H9 (cell line): ENCODE data around the gene FAM53A. TPM values are rescaled to one million over a fixed set of nuclear protein-coding genes. Genes with fewer than 3 reads are reported as not detected.

Source experiments
- DNase-seq: peaks from one replicate; pipeline ENCODE4 v3.0.0-alpha.2; 2017
- H2AFZ ChIP-seq: one replicate; pipeline ENCODE4 v1.6.1; 2013; ENCODE audit warnings: mild to moderate bottlenecking, low read length, control low read depth, moderate library complexity
- H2AK5ac ChIP-seq: 2 replicates; pipeline ENCODE4 v1.6.1; 2013; ENCODE audit warnings: low read length, control low read depth, mixed read lengths; ENCODE audit not compliant: insufficient read length
- H2BK120ac ChIP-seq: one replicate; pipeline ENCODE4 v1.6.1; 2013; ENCODE audit warnings: low read depth, mild to moderate bottlenecking, low read length, control low read depth, inconsistent platforms; ENCODE audit not compliant: poor library complexity, severe bottlenecking
- H2BK12ac ChIP-seq: 2 replicates; pipeline ENCODE4 v1.6.1; 2013; ENCODE audit warnings: low read length, control low read depth, mixed read lengths, low read depth; ENCODE audit not compliant: insufficient read length
- H2BK15ac ChIP-seq: 2 replicates; pipeline ENCODE4 v1.6.1; 2013; ENCODE audit warnings: low read depth, low read length, control low read depth
- H2BK20ac ChIP-seq: one replicate; pipeline ENCODE4 v1.6.1; 2013; ENCODE audit warnings: low read depth, mild to moderate bottlenecking, low read length, control low read depth, inconsistent platforms; ENCODE audit not compliant: poor library complexity, severe bottlenecking
- H2BK5ac ChIP-seq: 2 replicates; pipeline ENCODE4 v1.6.1; 2013; ENCODE audit warnings: low read length, control low read depth, mixed read lengths; ENCODE audit not compliant: insufficient read length
- H3K14ac ChIP-seq: 2 replicates; pipeline ENCODE4 v1.6.1; 2013; ENCODE audit warnings: low read length, control low read depth; ENCODE audit not compliant: insufficient read depth
- H3K18ac ChIP-seq: 2 replicates; pipeline ENCODE4 v1.6.1; 2013; ENCODE audit warnings: low read depth, mild to moderate bottlenecking, mixed read lengths, low read length, control low read depth; ENCODE audit not compliant: insufficient read length
- H3K23ac ChIP-seq: 2 replicates; pipeline ENCODE4 v1.6.1; 2013; ENCODE audit warnings: low read length, control low read depth, mixed read lengths, low read depth; ENCODE audit not compliant: insufficient read length
- H3K23me2 ChIP-seq: 2 replicates; pipeline ENCODE4 v1.6.1; 2013; ENCODE audit warnings: low read depth, mild to moderate bottlenecking, mixed read lengths, low read length, control low read depth; ENCODE audit not compliant: insufficient read length, poor library complexity, severe bottlenecking
- H3K27ac ChIP-seq: 2 replicates; pipeline ENCODE4 v1.5.1; 2013; ENCODE audit warnings: low read length, control low read depth, mixed read lengths, low read depth; ENCODE audit not compliant: insufficient read length
- H3K27me3 ChIP-seq: 2 replicates; pipeline ENCODE4 v1.6.1; 2013; ENCODE audit warnings: low read length, control low read depth, inconsistent platforms; ENCODE audit not compliant: insufficient read depth
- H3K4ac ChIP-seq: 2 replicates; pipeline ENCODE4 v1.6.1; 2013; ENCODE audit warnings: low read depth, mild to moderate bottlenecking, control low read depth, inconsistent platforms, low read length, moderate library complexity
- H3K4me1 ChIP-seq: 2 replicates; pipeline ENCODE4 v1.6.1; 2013; ENCODE audit warnings: low read length, control low read depth, inconsistent platforms; ENCODE audit not compliant: insufficient read depth
- H3K4me2 ChIP-seq: 2 replicates; pipeline ENCODE4 v1.6.1; 2013; ENCODE audit warnings: low read length, control low read depth, mixed read lengths; ENCODE audit not compliant: insufficient read length, insufficient read depth
- H3K56ac ChIP-seq: 2 replicates; pipeline ENCODE4 v1.6.1; 2013; ENCODE audit warnings: low read depth, mild to moderate bottlenecking, mixed read lengths, low read length, control low read depth; ENCODE audit not compliant: insufficient read length
- H3K79me1 ChIP-seq: 2 replicates; pipeline ENCODE4 v1.6.1; 2013; ENCODE audit warnings: low read depth, mild to moderate bottlenecking, moderate library complexity, low read length, control low read depth, inconsistent platforms; ENCODE audit not compliant: insufficient read depth, poor library complexity, severe bottlenecking
- H3K79me2 ChIP-seq: 2 replicates; pipeline ENCODE4 v1.6.1; 2013; ENCODE audit warnings: low read length, control low read depth, inconsistent platforms; ENCODE audit not compliant: insufficient read depth
- H3K9ac ChIP-seq: 2 replicates; pipeline ENCODE4 v1.6.1; 2013; ENCODE audit warnings: low read length, control low read depth, mixed read lengths; ENCODE audit not compliant: insufficient read length; ENCODE audit errors: extremely low read depth
- H3K9me3 ChIP-seq: one replicate; pipeline ENCODE4 v1.6.1; 2013; ENCODE audit warnings: low read depth, low read length, inconsistent platforms; ENCODE audit not compliant: control insufficient read depth
- H3T11ph ChIP-seq: one replicate; pipeline ENCODE4 v1.6.1; 2013; ENCODE audit warnings: mild to moderate bottlenecking, low read length, control low read depth, inconsistent platforms
- H4K20me1 ChIP-seq: one replicate; pipeline ENCODE4 v1.6.1; 2013; ENCODE audit not compliant: control insufficient read depth, insufficient read length, insufficient read depth
- H4K5ac ChIP-seq: 2 replicates; pipeline ENCODE4 v1.6.1; 2013; ENCODE audit warnings: low read depth, mild to moderate bottlenecking, mixed read lengths, low read length, control low read depth; ENCODE audit not compliant: insufficient read length
- H4K8ac ChIP-seq: replicated peaks from 2 replicates; pipeline ENCODE4 v1.6.1; 2013; ENCODE audit warnings: low read length, control low read depth, mixed read lengths, low read depth; ENCODE audit not compliant: insufficient read length
- H4K91ac ChIP-seq: 2 replicates; pipeline ENCODE4 v1.6.1; 2013; ENCODE audit warnings: low read depth, mild to moderate bottlenecking, moderate library complexity, mixed read lengths, low read length, control low read depth; ENCODE audit not compliant: insufficient read length
- H3K27ac Mint-ChIP-seq, 3 experiments: 2 replicates in 2 of 3; 3 replicates in 1 of 3; pipeline ENCODE4 v1.8.0; 2020 to 2021; ENCODE audit warnings: mixed read lengths in 3 of 3, mild to moderate bottlenecking in 1 of 3, moderate library complexity in 1 of 3
- H3K27me3 Mint-ChIP-seq: 2 replicates; pipeline ENCODE4 v1.8.0; 2021; ENCODE audit warnings: low read depth, mild to moderate bottlenecking, moderate library complexity, mixed read lengths
- H3K36me3 Mint-ChIP-seq, 3 experiments: 2 replicates in 2 of 3; 3 replicates in 1 of 3; pipeline ENCODE4 v1.8.0; 2020 to 2021; ENCODE audit warnings: low read depth in 3 of 3, mixed read lengths in 3 of 3; ENCODE audit not compliant: insufficient read depth in 1 of 3
- H3K4me1 Mint-ChIP-seq, 2 experiments: 2 replicates each; pipeline ENCODE4 v1.8.0; 2020; ENCODE audit warnings: mixed read lengths in 2 of 2
- H3K4me3 Mint-ChIP-seq, 2 experiments: 2 replicates in 1 of 2; 3 replicates in 1 of 2; pipeline ENCODE4 v1.8.0; 2020 to 2021; ENCODE audit warnings: mild to moderate bottlenecking in 2 of 2, mixed read lengths in 2 of 2, moderate library complexity in 1 of 2
- H3K9me3 Mint-ChIP-seq, 2 experiments: 2 replicates in 1 of 2; 3 replicates in 1 of 2; pipeline ENCODE4 v1.8.0; 2020; ENCODE audit warnings: mild to moderate bottlenecking in 2 of 2, mixed read lengths in 2 of 2, moderate library complexity in 1 of 2
- CTCF ChIP-seq: fragments of 200-600 bp; sonication (generic); conservative IDR thresholded peaks from 3 replicates; pipeline ENCODE4 v1.8.0; 2021; ENCODE audit warnings: antibody characterized with exemption, mild to moderate bottlenecking
- WGBS: extraction: QIAGEN DNeasy Blood & Tissue Kit; methylation state at CpG from one replicate; pipeline ENCODE4 v1.1.7; 2013; ENCODE audit warnings: missing lambda C conversion rate, low lambda C conversion rate, mixed read lengths; ENCODE audit not compliant: insufficient read length; ENCODE audit errors: extremely low coverage; 5-methylcytosine and 5-hydroxymethylcytosine counted together
- total RNA-seq: library from RNA; stranded (reverse); gene quantifications from 2 replicates; pipeline ENCODE4 v1.2.1, GENCODE V29; 2021

The FAM53A gene
- total RNA-seq, 1 experiment from 2014 or later = 2.4 TPM

DNA sequence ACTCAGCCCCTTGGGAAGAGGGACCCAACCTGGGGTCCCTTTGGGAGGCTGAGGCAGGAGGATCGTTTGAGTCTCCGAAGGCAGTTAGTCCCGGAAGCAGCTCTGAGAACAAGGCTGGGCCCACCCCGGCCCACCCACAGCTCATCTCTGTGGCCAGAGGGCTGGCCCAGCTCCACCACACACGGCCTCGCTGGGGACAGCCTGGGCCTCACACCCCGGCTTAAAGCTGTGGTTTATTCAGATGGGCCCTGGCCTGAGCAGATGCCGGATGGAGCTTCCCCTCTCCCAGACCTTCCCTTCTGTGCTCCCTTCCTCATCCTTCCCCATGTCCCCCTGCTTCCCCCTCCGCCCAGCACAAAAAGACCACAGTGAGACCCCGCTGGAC is 54.4 kb downstream of the FAM53A start:
- Mint-ChIP-seq H3K27ac (no peak overlapping the region; a peak in 1 of 7 replicates), H3K4me3 (no peak overlapping the region), H3K36me3 (no peaks in the 10 kb centered on the region; a peak in 1 of 7 replicates), H3K4me1 (no peaks in the 10 kb centered on the region), H3K27me3 (peaks cover 5% of the 10 kb centered on the region), H3K9me3 (peaks cover 1 to 4% of the 10 kb centered on the region in 2 experiments; a peak in 3 of 5 replicates)
- no peak overlapping the region for H2BK15ac ChIP-seq
- H3K79me1 ChIP-seq = no peaks in the 10 kb centered on the region
- H3K56ac ChIP-seq = no peak overlapping the region
- H3K27ac ChIP-seq = no peak overlapping the region
- no peak overlapping the region for H4K5ac ChIP-seq
- no peaks in the 10 kb centered on the region for H3K79me2 ChIP-seq
- no peak for TF ChIP-seq CTCF
- H2BK12ac ChIP-seq = no peak overlapping the region
- H4K8ac ChIP-seq = no peak overlapping the region
- no peaks in the 10 kb centered on the region for H3K9me3 ChIP-seq
- no peak overlapping the region for H3T11ph ChIP-seq
- H2BK20ac ChIP-seq = no peak overlapping the region
- no peaks in the 10 kb centered on the region for H3K23me2 ChIP-seq
- no peak overlapping the region for H2BK120ac ChIP-seq
- no peaks in the 10 kb centered on the region for H4K20me1 ChIP-seq
- no peak overlapping the region for H4K91ac ChIP-seq
- no peak overlapping the region for H3K18ac ChIP-seq
- H3K9ac ChIP-seq = no peak overlapping the region
- no peak overlapping the region for H2AFZ ChIP-seq
- DNase-seq = no peak
- no peak overlapping the region for H3K4ac ChIP-seq
- H2AK5ac ChIP-seq = no peak overlapping the region
- no peak overlapping the region for H2BK5ac ChIP-seq
- no peaks in the 10 kb centered on the region for H3K27me3 ChIP-seq
- no peak overlapping the region for H3K4me2 ChIP-seq
- H3K14ac ChIP-seq = no peak overlapping the region
- WGBS = no CpG with 5 or more reads among the region's 10 CpGs
- no peak overlapping the region for H3K23ac ChIP-seq
- no peaks in the 10 kb centered on the region for H3K4me1 ChIP-seq
